GM12891 (cell line): ENCODE data around the gene CFAP46.

Source experiments
- PAX5 ChIP-seq: IDR thresholded peaks from 2 replicates; pipeline ENCODE4 v1.6.1; 2011; ENCODE audit warnings: low read length, moderate library complexity, mild to moderate bottlenecking; ENCODE audit not compliant: insufficient read depth, severe bottlenecking
- POLR2A ChIP-seq: IDR thresholded peaks from 2 replicates; pipeline ENCODE4 v1.6.1; 2011; ENCODE audit warnings: low read depth, low read length, control low read depth
- POLR2AphosphoS5 ChIP-seq: IDR thresholded peaks from 2 replicates; pipeline ENCODE4 v1.6.1; 2011; ENCODE audit warnings: low read depth, low read length, control low read depth
- SPI1 ChIP-seq: IDR thresholded peaks from 2 replicates; pipeline ENCODE4 v1.6.1; 2011; ENCODE audit warnings: low read depth, low read length, control low read depth
- TAF1 ChIP-seq: IDR thresholded peaks from 2 replicates; pipeline ENCODE4 v1.6.1; 2011; ENCODE audit warnings: low read depth, low read length, control low read depth

GRCh38 chr10:132805599-132805998, 136.8 kb downstream of the CFAP46 start:
- TF ChIP-seq POLR2A (no peak), POLR2AphosphoS5 (no peak), TAF1 (no peak), PAX5 (no peak), SPI1 (no peak)
